Stimulated activated CD4-positive, alpha-beta T cell treated with anti-CD3 and anti-CD28 coated beads, Interleukin-12 subunit alpha, Interleukin-12 subunit beta, amount 100 ng/mL, for 48 hours (primary cell): ENCODE measurements around the gene CDHR1.
"Not testable (repeated sequence)": the region's sequence is repeated elsewhere in the genome, so short reads cannot be mapped to it uniquely, and the experiment has no call there.

Source experiments
- DNase-seq, 3 donors: peaks; one replicate each; pipeline ENCODE4 v3.0.0-alpha.2; 2020; ENCODE audit warnings: low read depth in 2 of 3, low spot score in 1 of 3

Gene CDHR1

GRCh38 chr10:84173501-84173929 lies 20.8 kb upstream of the CDHR1 start, which contains the start of gene GPR15LG:
Gene GPR15LG, plus strand, starts transcription at chr10:84173801. Its CDS starts 51 bp downstream, at chr10:84173852.
- DNase-seq, result no peak

GRCh38 chr10:84175436-84175835 lies 18.9 kb upstream of the CDHR1 start:
- DNase-seq, result no peak

- no peak for DNase-seq
Observed at GRCh38 chr10:84176351-84176750, 18.0 kb upstream of the CDHR1 start.

GRCh38 chr10:84176836-84177474 lies 17.4 kb upstream of the CDHR1 start:
- no peak for DNase-seq

- no peak for DNase-seq
Observed at GRCh38 chr10:84177541-84178141, 16.7 kb upstream of the CDHR1 start.

- DNase-seq, result no peak
Observed at GRCh38 chr10:84178160-84178609, 16.2 kb upstream of the CDHR1 start.

- DNase-seq, result no peak
Observed at GRCh38 chr10:84179059-84179710, 15.2 kb upstream of the CDHR1 start.

GRCh38 chr10:84180386-84180785 lies 14.0 kb upstream of the CDHR1 start:
- not testable (repeated sequence) for DNase-seq

GRCh38 chr10:84181631-84182030 lies 12.7 kb upstream of the CDHR1 start:
- no peak for DNase-seq

GRCh38 chr10:84184517-84184916 lies 9.8 kb upstream of the CDHR1 start:
- DNase-seq, result no peak

- no peak for DNase-seq
Observed at GRCh38 chr10:84185526-84186175, 8.7 kb upstream of the CDHR1 start.

GRCh38 chr10:84188815-84189214 lies 5.5 kb upstream of the CDHR1 start:
- no peak for DNase-seq

- no peak for DNase-seq
Observed at GRCh38 chr10:84190621-84191020, 3.7 kb upstream of the CDHR1 start.

- no peak for DNase-seq
Observed at GRCh38 chr10:84191106-84191505, 3.2 kb upstream of the CDHR1 start.

GRCh38 chr10:84193327-84193726 lies 1.0 kb upstream of the CDHR1 start:
- DNase-seq, result no peak

- no peak for DNase-seq
Observed at GRCh38 chr10:84193846-84194423, 402 bp upstream of the CDHR1 start.

GRCh38 chr10:84195044-84195830 lies 900 bp downstream of the CDHR1 start:
- no peak for DNase-seq

- no peak for DNase-seq
Observed at GRCh38 chr10:84196083-84196482, 1.7 kb downstream of the CDHR1 start.

- no peak for DNase-seq
Observed at GRCh38 chr10:84196941-84197340, 2.6 kb downstream of the CDHR1 start.

- DNase-seq, result no peak
Observed at GRCh38 chr10:84197643-84198042, 3.3 kb downstream of the CDHR1 start.
